Measurements from ENCODE around the gene HDLBP.

DNA sequence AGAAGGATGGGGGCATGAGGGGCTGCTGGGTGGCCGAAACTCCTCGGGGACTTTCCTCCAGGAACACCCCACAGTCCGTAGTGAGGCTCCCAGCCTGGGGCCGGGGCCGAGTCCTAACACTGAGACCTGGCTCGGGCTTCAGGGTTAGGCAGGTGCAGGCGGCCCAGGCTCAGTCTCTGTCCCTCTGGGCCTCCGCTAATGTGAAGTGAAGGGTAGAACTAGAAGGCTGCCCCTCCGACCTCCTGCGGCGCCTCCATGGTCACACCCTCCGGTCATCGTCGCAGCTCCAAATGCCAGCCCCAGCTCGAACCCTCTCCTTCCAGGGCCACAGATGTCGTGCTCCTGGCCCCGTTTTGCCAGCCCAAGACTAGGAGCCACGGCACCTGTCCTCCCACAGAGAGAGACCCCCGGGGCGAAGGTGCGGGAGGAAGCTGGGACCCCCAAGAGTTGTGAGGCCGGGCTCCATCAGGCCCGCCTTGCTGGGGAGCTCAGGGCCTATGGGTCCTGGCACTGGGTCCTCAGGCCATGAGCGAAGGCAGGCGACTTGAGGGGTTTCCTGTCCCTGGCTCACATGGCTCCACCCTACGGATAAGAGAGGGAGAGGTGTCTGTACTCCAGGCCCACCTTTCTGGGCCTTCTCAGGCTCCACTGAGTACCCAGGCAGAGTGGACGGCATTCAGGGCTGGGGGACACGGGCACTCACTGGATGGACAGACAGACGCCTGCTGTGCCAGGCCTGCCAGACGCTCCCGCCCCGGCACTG is 126.2 kb downstream of the HDLBP start:
- no peak for TF ChIP-seq EZH2 (IDR thresholded peaks at IDR 0.05; ENCODE audit: insufficient read depth, poor library complexity, severe bottlenecking)
- no peak for TF ChIP-seq EZH2phosphoT487 (IDR thresholded peaks at IDR 0.05; ENCODE audit: insufficient read depth, low read depth)
